Ovary (tissue), 3 donors: Measurements from ENCODE around the gene CFAP68.

Experiments used
- CTCF ChIP-seq, 3 donors: fragments of 450-650 bp in 2 of 3; fragments of 200-600 bp in 1 of 3; IDR thresholded peaks; one replicate each; pipeline versions ENCODE4 v1.5.1 to v1.8.0; 2016 to 2022; ENCODE audit warnings: antibody characterized with exemption in 3 of 3, mild to moderate bottlenecking in 1 of 3
- EP300 ChIP-seq: sonication (generic); formaldehyde crosslinking; IDR thresholded peaks from one replicate; pipeline ENCODE4 v1.6.1; 2017; ENCODE audit warnings: antibody characterized with exemption
- POLR2A ChIP-seq: fragments of 450-650 bp; IDR thresholded peaks from one replicate; pipeline ENCODE4 v1.6.1; 2017; ENCODE audit warnings: antibody characterized with exemption, mild to moderate bottlenecking, moderate library complexity
- donor health status: DM: no; HTN: no; CAD: no.

DNA sequence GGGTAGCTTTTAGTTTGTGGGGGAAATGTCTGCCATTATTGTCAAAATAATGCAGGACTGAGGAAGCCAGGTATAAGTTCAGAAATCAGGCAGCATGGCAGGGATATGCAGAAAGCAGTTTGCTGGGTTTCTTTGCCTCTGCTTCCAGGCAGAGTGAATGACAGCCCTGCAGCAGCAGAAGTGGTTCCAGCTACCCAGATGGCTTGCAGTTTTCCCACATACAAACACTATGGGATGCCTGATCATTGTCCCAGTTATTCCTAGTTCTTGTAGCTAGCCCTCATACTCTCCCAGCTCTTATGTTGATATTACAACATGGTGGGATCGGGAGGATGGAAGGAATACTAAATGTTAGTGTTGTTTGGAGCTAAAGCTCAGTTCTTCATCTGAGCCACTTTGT, 55.0 kb downstream of the CFAP68 start:
- no peak for TF ChIP-seq CTCF (IDR thresholded peaks at IDR 0.05)
- no peak for TF ChIP-seq POLR2A
- no peak for TF ChIP-seq EP300
